MM.1S (cell line): Measurements from ENCODE around the gene GRIK4.

Experiments used
- CTCF ChIP-seq: fragments of 300-600 bp; sonication (generic); IDR thresholded peaks from 2 replicates; pipeline ENCODE4 v1.5.1; 2016; ENCODE audit warnings: antibody characterized with exemption, low read length, mixed read lengths
- EZH2 ChIP-seq: fragments of 300-600 bp; sonication (generic); optimal IDR thresholded peaks from 2 replicates; pipeline ENCODE3; 2017; ENCODE audit warnings: low read depth, mild to moderate bottlenecking, antibody characterized with exemption, low read length, mixed read lengths
- EZH2phosphoT487 ChIP-seq: fragments of 300-600 bp; sonication (generic); IDR thresholded peaks from 2 replicates; pipeline ENCODE4 v1.6.1; 2018; ENCODE audit warnings: antibody characterized with exemption, low read length

GRCh38 chr11:120819003-120819402, 307.5 kb downstream of the GRIK4 start:
- TF ChIP-seq CTCF (no peak), EZH2 (no peak), EZH2phosphoT487 (no peak)
